H9 (cell line): ENCODE measurements around the gene PPIP5K2. TPM values are rescaled to one million over a fixed set of nuclear protein-coding genes. Genes with fewer than 3 reads are reported as not detected.
"Not testable (repeated sequence)": the region's sequence is repeated elsewhere in the genome, so short reads cannot be mapped to it uniquely, and the experiment has no call there.

Experiments
- DNase-seq: peaks from one replicate; pipeline ENCODE4 v3.0.0-alpha.2; 2017
- H2AFZ ChIP-seq: one replicate; pipeline ENCODE4 v1.6.1; 2013; ENCODE audit warnings: mild to moderate bottlenecking, low read length, control low read depth, moderate library complexity
- H2AK5ac ChIP-seq: 2 replicates; pipeline ENCODE4 v1.6.1; 2013; ENCODE audit warnings: low read length, control low read depth, mixed read lengths; ENCODE audit not compliant: insufficient read length
- H2BK120ac ChIP-seq: one replicate; pipeline ENCODE4 v1.6.1; 2013; ENCODE audit warnings: low read depth, mild to moderate bottlenecking, low read length, control low read depth, inconsistent platforms; ENCODE audit not compliant: poor library complexity, severe bottlenecking
- H2BK12ac ChIP-seq: 2 replicates; pipeline ENCODE4 v1.6.1; 2013; ENCODE audit warnings: low read length, control low read depth, mixed read lengths, low read depth; ENCODE audit not compliant: insufficient read length
- H2BK15ac ChIP-seq: 2 replicates; pipeline ENCODE4 v1.6.1; 2013; ENCODE audit warnings: low read depth, low read length, control low read depth
- H2BK20ac ChIP-seq: one replicate; pipeline ENCODE4 v1.6.1; 2013; ENCODE audit warnings: low read depth, mild to moderate bottlenecking, low read length, control low read depth, inconsistent platforms; ENCODE audit not compliant: poor library complexity, severe bottlenecking
- H2BK5ac ChIP-seq: 2 replicates; pipeline ENCODE4 v1.6.1; 2013; ENCODE audit warnings: low read length, control low read depth, mixed read lengths; ENCODE audit not compliant: insufficient read length
- H3K14ac ChIP-seq: 2 replicates; pipeline ENCODE4 v1.6.1; 2013; ENCODE audit warnings: low read length, control low read depth; ENCODE audit not compliant: insufficient read depth
- H3K18ac ChIP-seq: 2 replicates; pipeline ENCODE4 v1.6.1; 2013; ENCODE audit warnings: low read depth, mild to moderate bottlenecking, mixed read lengths, low read length, control low read depth; ENCODE audit not compliant: insufficient read length
- H3K23ac ChIP-seq: 2 replicates; pipeline ENCODE4 v1.6.1; 2013; ENCODE audit warnings: low read length, control low read depth, mixed read lengths, low read depth; ENCODE audit not compliant: insufficient read length
- H3K23me2 ChIP-seq: 2 replicates; pipeline ENCODE4 v1.6.1; 2013; ENCODE audit warnings: low read depth, mild to moderate bottlenecking, mixed read lengths, low read length, control low read depth; ENCODE audit not compliant: insufficient read length, poor library complexity, severe bottlenecking
- H3K27ac ChIP-seq: 2 replicates; pipeline ENCODE4 v1.5.1; 2013; ENCODE audit warnings: low read length, control low read depth, mixed read lengths, low read depth; ENCODE audit not compliant: insufficient read length
- H3K27me3 ChIP-seq: 2 replicates; pipeline ENCODE4 v1.6.1; 2013; ENCODE audit warnings: low read length, control low read depth, inconsistent platforms; ENCODE audit not compliant: insufficient read depth
- H3K4ac ChIP-seq: 2 replicates; pipeline ENCODE4 v1.6.1; 2013; ENCODE audit warnings: low read depth, mild to moderate bottlenecking, control low read depth, inconsistent platforms, low read length, moderate library complexity
- H3K4me1 ChIP-seq: 2 replicates; pipeline ENCODE4 v1.6.1; 2013; ENCODE audit warnings: low read length, control low read depth, inconsistent platforms; ENCODE audit not compliant: insufficient read depth
- H3K4me2 ChIP-seq: 2 replicates; pipeline ENCODE4 v1.6.1; 2013; ENCODE audit warnings: low read length, control low read depth, mixed read lengths; ENCODE audit not compliant: insufficient read length, insufficient read depth
- H3K56ac ChIP-seq: 2 replicates; pipeline ENCODE4 v1.6.1; 2013; ENCODE audit warnings: low read depth, mild to moderate bottlenecking, mixed read lengths, low read length, control low read depth; ENCODE audit not compliant: insufficient read length
- H3K79me1 ChIP-seq: 2 replicates; pipeline ENCODE4 v1.6.1; 2013; ENCODE audit warnings: low read depth, mild to moderate bottlenecking, moderate library complexity, low read length, control low read depth, inconsistent platforms; ENCODE audit not compliant: insufficient read depth, poor library complexity, severe bottlenecking
- H3K79me2 ChIP-seq: 2 replicates; pipeline ENCODE4 v1.6.1; 2013; ENCODE audit warnings: low read length, control low read depth, inconsistent platforms; ENCODE audit not compliant: insufficient read depth
- H3K9ac ChIP-seq: 2 replicates; pipeline ENCODE4 v1.6.1; 2013; ENCODE audit warnings: low read length, control low read depth, mixed read lengths; ENCODE audit not compliant: insufficient read length; ENCODE audit errors: extremely low read depth
- H3K9me3 ChIP-seq: one replicate; pipeline ENCODE4 v1.6.1; 2013; ENCODE audit warnings: low read depth, low read length, inconsistent platforms; ENCODE audit not compliant: control insufficient read depth
- H3T11ph ChIP-seq: one replicate; pipeline ENCODE4 v1.6.1; 2013; ENCODE audit warnings: mild to moderate bottlenecking, low read length, control low read depth, inconsistent platforms
- H4K20me1 ChIP-seq: one replicate; pipeline ENCODE4 v1.6.1; 2013; ENCODE audit not compliant: control insufficient read depth, insufficient read length, insufficient read depth
- H4K5ac ChIP-seq: 2 replicates; pipeline ENCODE4 v1.6.1; 2013; ENCODE audit warnings: low read depth, mild to moderate bottlenecking, mixed read lengths, low read length, control low read depth; ENCODE audit not compliant: insufficient read length
- H4K8ac ChIP-seq: replicated peaks from 2 replicates; pipeline ENCODE4 v1.6.1; 2013; ENCODE audit warnings: low read length, control low read depth, mixed read lengths, low read depth; ENCODE audit not compliant: insufficient read length
- H4K91ac ChIP-seq: 2 replicates; pipeline ENCODE4 v1.6.1; 2013; ENCODE audit warnings: low read depth, mild to moderate bottlenecking, moderate library complexity, mixed read lengths, low read length, control low read depth; ENCODE audit not compliant: insufficient read length
- H3K27ac Mint-ChIP-seq, 3 experiments: 2 replicates in 2 of 3; 3 replicates in 1 of 3; pipeline ENCODE4 v1.8.0; 2020 to 2021; ENCODE audit warnings: mixed read lengths in 3 of 3, mild to moderate bottlenecking in 1 of 3, moderate library complexity in 1 of 3
- H3K27me3 Mint-ChIP-seq: 2 replicates; pipeline ENCODE4 v1.8.0; 2021; ENCODE audit warnings: low read depth, mild to moderate bottlenecking, moderate library complexity, mixed read lengths
- H3K36me3 Mint-ChIP-seq, 3 experiments: 2 replicates in 2 of 3; 3 replicates in 1 of 3; pipeline ENCODE4 v1.8.0; 2020 to 2021; ENCODE audit warnings: low read depth in 3 of 3, mixed read lengths in 3 of 3; ENCODE audit not compliant: insufficient read depth in 1 of 3
- H3K4me1 Mint-ChIP-seq, 2 experiments: 2 replicates each; pipeline ENCODE4 v1.8.0; 2020; ENCODE audit warnings: mixed read lengths in 2 of 2
- H3K4me3 Mint-ChIP-seq, 2 experiments: 2 replicates in 1 of 2; 3 replicates in 1 of 2; pipeline ENCODE4 v1.8.0; 2020 to 2021; ENCODE audit warnings: mild to moderate bottlenecking in 2 of 2, mixed read lengths in 2 of 2, moderate library complexity in 1 of 2
- H3K9me3 Mint-ChIP-seq, 2 experiments: 2 replicates in 1 of 2; 3 replicates in 1 of 2; pipeline ENCODE4 v1.8.0; 2020; ENCODE audit warnings: mild to moderate bottlenecking in 2 of 2, mixed read lengths in 2 of 2, moderate library complexity in 1 of 2
- WGBS: extraction: QIAGEN DNeasy Blood & Tissue Kit; methylation state at CpG from one replicate; pipeline ENCODE4 v1.1.7; 2013; ENCODE audit warnings: missing lambda C conversion rate, low lambda C conversion rate, mixed read lengths; ENCODE audit not compliant: insufficient read length; ENCODE audit errors: extremely low coverage; 5-methylcytosine and 5-hydroxymethylcytosine counted together
- total RNA-seq: library from RNA; stranded (reverse); gene quantifications from 2 replicates; pipeline ENCODE4 v1.2.1, GENCODE V29; 2021
- TF ChIP-seq, protein P1 (sequence below): fragments of 200-600 bp; sonication (generic); conservative IDR thresholded peaks from 3 replicates; pipeline ENCODE4 v1.8.0; 2021; ENCODE audit warnings: antibody characterized with exemption, mild to moderate bottlenecking

PPIP5K2 gene
- total RNA-seq, 1 experiment from 2014 or later, result 43.8 TPM

DNA sequence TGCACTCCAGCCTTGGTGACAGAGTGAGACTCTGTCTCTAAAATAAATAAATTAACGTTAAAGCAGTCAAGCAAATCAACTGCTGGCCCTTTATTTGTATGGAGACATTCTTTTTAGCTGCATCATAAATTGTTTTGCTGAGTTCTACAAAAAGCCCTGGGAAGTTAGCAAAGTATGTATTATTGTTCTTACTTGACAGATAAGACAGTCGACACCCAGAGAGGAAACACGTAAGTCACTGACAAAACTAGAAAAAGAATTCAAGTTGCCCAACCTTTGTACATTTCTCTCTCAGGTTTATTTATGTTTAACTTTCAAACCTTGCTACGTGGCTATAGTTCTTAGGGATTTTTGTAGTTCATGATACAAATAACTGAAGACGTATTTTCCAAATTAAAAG lies 98.1 kb downstream of the PPIP5K2 start:
- H3K27ac ChIP-seq, result no peak overlapping the region
- H2BK5ac ChIP-seq, result no peak overlapping the region
- no peak for DNase-seq
- no peaks in the 10 kb centered on the region for H3K79me1 ChIP-seq
- no peak overlapping the region for H3K14ac ChIP-seq
- H4K8ac ChIP-seq, result no peak overlapping the region
- H3K4me1 ChIP-seq, result no peaks in the 10 kb centered on the region
- no peak overlapping the region for H3K9ac ChIP-seq
- H2AK5ac ChIP-seq, result no peak overlapping the region
- no peak overlapping the region for H3K23ac ChIP-seq
- H3K23me2 ChIP-seq, result no peaks in the 10 kb centered on the region
- no peak overlapping the region for H3K56ac ChIP-seq
- no peak overlapping the region for H2BK15ac ChIP-seq
- H4K20me1 ChIP-seq, result no peaks in the 10 kb centered on the region
- H3K4me3 Mint-ChIP-seq, result no peak overlapping the region
- no peaks in the 10 kb centered on the region for H3K27me3 Mint-ChIP-seq
- no peaks in the 10 kb centered on the region for H3K79me2 ChIP-seq
- TF ChIP-seq, protein P1, sequence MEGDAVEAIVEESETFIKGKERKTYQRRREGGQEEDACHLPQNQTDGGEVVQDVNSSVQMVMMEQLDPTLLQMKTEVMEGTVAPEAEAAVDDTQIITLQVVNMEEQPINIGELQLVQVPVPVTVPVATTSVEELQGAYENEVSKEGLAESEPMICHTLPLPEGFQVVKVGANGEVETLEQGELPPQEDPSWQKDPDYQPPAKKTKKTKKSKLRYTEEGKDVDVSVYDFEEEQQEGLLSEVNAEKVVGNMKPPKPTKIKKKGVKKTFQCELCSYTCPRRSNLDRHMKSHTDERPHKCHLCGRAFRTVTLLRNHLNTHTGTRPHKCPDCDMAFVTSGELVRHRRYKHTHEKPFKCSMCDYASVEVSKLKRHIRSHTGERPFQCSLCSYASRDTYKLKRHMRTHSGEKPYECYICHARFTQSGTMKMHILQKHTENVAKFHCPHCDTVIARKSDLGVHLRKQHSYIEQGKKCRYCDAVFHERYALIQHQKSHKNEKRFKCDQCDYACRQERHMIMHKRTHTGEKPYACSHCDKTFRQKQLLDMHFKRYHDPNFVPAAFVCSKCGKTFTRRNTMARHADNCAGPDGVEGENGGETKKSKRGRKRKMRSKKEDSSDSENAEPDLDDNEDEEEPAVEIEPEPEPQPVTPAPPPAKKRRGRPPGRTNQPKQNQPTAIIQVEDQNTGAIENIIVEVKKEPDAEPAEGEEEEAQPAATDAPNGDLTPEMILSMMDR, result no peak
- no peaks in the 10 kb centered on the region for H3K27me3 ChIP-seq
- H2BK12ac ChIP-seq, result no peak overlapping the region
- no CpG with 5 or more reads among the region's 5 CpGs for WGBS
- no peak overlapping the region for H2BK20ac ChIP-seq
- no peaks in the 10 kb centered on the region for H3K9me3 ChIP-seq
- H3K36me3 Mint-ChIP-seq, result peaks cover 0 to 2% (median 1%) of the 10 kb centered on the region in 3 experiments; a peak in 2 of 7 replicates
- H3K4me2 ChIP-seq, result no peak overlapping the region
- no peak overlapping the region for H3K18ac ChIP-seq
- no peak overlapping the region for H3T11ph ChIP-seq
- no peak overlapping the region for H2AFZ ChIP-seq
- no peak overlapping the region for H3K27ac Mint-ChIP-seq
- peaks cover 5% of the 10 kb centered on the region in 2 experiments; a peak in 2 of 5 replicates for H3K9me3 Mint-ChIP-seq
- no peak overlapping the region for H4K5ac ChIP-seq
- H4K91ac ChIP-seq, result no peak overlapping the region
- H3K4ac ChIP-seq, result no peak overlapping the region
- H2BK120ac ChIP-seq, result no peak overlapping the region
- peaks cover 4 to 6% of the 10 kb centered on the region in 2 experiments; a peak in 3 of 4 replicates for H3K4me1 Mint-ChIP-seq

DNA sequence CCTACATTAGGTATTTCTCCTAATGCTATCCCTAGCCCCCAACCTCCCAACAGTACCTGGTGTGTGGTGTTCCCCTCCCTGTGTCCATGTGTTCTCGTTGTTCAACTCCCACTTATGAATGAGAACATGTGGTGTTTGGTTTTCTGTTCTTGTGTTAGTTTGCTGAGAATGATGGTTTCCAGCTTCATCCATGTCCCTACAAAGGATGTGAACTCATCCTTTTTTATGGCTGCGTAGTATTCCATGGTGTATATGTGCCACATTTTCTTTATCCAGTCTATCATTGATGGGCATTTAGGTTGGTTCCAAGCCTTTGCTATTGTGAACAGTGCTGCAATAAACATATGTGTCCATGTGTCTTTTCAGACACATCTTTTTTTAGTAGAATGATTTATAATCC lies 99.0 kb downstream of the PPIP5K2 start:
- not testable (repeated sequence) for H3K27ac Mint-ChIP-seq, H4K91ac ChIP-seq, H2AFZ ChIP-seq, H2BK5ac ChIP-seq, DNase-seq, H3K18ac ChIP-seq, H3K4ac ChIP-seq, H4K8ac ChIP-seq, H2BK15ac ChIP-seq, H3K4me1 Mint-ChIP-seq, H3K56ac ChIP-seq, H4K5ac ChIP-seq, H3K9me3 Mint-ChIP-seq, H4K20me1 ChIP-seq, H3K27me3 Mint-ChIP-seq, H3K23me2 ChIP-seq, H3K9me3 ChIP-seq, H3K36me3 Mint-ChIP-seq, H3K79me1 ChIP-seq, H2BK20ac ChIP-seq, H3K27me3 ChIP-seq, H2BK12ac ChIP-seq, H3K14ac ChIP-seq, H2AK5ac ChIP-seq, H3K9ac ChIP-seq, H3K4me1 ChIP-seq, H3K4me3 Mint-ChIP-seq, H3K23ac ChIP-seq, H3K27ac ChIP-seq, H3K79me2 ChIP-seq, H3K4me2 ChIP-seq, H2BK120ac ChIP-seq, H3T11ph ChIP-seq
- WGBS, result no CpG with 5 or more reads among the region's 2 CpGs
